TTC549 (cell line): ENCODE data around the gene MAPKAPK3.

Experiments
- FAIRE-seq: peaks from 2 replicates; lab custom pipeline; 2012; peaks lifted over from hg19 to GRCh38; lab: Jason Lieb, UNC

MAPKAPK3 gene

GRCh38 chr3:50587806-50588758 lies 28.9 kb upstream of the MAPKAPK3 start:
- FAIRE-seq: no peak

GRCh38 chr3:50588759-50589433 lies 28.1 kb upstream of the MAPKAPK3 start:
- no peak for FAIRE-seq

- no peak for FAIRE-seq
Measured at GRCh38 chr3:50591196-50591741, 25.7 kb upstream of the MAPKAPK3 start.

DNA sequence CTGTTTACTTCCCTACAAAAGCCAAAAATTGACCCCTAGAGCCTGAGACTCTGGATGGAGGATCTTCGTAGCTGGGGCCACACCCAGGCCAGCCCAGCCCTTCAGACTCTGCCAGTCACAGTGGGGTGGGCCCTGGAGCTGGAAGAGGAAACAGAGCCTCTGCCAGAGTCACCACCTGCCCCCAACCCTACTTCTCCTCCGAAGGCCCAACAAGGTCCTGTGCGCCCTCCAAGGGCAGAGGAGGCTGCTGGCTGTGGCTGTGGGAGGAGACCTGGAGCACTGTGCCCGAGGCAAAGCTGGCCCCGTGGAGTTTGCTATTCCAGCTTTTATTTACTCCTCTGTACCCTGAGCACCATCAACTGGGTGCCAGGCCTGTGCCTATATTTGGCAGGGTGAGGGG lies 24.4 kb upstream of the MAPKAPK3 start:
- no peak for FAIRE-seq

DNA sequence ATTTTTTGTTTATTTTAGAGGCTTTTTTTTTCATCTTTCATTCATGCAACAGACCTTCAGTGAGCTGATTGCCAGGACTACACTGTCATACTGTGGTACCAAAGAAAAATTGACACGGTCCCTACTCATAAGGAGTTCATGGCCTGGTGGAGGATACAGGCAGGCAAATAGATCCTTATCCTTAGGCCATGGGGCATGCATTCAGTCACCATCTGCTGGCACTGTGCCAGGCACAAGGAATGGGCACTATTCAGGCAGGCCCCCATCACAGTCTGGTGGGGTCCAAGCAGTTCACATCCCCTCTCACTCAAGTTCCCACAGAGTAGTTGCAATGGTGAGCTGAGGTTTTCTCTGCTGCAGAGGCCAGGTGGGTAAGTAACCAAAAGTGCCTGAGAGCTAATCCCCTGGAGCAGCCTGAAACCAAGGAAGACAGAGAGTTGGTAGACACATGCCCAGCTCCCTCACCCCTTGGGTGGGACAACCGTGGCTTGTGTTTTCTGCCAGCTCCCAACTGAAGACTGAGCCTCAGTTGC lies 22.6 kb upstream of the MAPKAPK3 start:
- FAIRE-seq: no peak

DNA sequence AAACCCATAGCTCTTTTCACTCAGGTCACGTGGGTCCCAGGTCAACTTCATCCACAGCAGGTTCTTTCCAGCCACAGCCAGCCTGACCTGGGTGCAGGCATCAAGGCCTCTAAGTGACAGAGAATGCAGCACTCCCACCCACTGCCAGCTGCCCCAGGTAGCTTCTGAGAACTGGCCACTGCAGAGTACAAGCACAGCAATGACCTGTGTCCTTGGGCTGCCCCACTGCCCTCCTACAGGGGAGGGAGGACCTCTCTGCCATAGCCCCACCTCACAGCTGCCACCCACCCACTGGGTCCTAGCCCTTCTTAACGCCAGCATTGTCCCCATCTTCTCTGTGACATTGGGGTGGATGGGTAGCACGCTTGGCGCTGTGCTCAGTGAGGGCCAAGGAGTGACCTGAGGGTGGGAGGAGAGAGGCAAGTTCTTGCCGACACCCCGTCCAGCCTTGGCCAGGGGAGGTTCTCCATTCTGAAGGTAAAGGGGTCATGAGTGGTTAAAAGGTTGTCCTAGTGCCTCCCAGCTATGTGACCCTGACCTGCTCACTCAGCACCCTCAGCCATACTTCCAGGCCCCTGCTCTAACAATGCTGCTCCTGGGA lies 17.7 kb upstream of the MAPKAPK3 start:
- FAIRE-seq: no peak

DNA sequence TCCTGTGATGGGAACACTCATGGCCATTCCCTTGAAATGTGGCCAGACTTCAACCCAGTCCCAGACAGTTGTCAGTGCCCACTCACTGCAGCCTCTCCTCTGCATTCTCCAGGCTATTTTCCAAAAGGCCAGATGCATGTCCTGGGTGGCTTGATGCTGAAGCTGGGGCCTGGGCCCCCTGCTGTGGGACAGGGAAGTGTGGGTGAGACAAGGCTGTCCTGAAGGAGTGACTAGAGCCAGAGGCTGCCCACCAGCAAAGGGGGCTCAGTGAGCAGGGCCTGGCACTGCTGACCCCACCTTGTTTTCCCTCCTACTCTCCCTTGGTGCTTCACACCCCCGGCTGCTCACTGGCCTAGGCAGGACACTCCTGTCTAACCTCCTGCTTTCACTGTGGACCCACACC lies 17.2 kb upstream of the MAPKAPK3 start:
- FAIRE-seq: no peak

- FAIRE-seq: no peak
Measured at GRCh38 chr3:50600141-50600753, 16.7 kb upstream of the MAPKAPK3 start.

- no peak for FAIRE-seq
Measured at GRCh38 chr3:50600841-50601591, 15.9 kb upstream of the MAPKAPK3 start.

- no peak for FAIRE-seq
Measured at GRCh38 chr3:50602595-50603191, 14.3 kb upstream of the MAPKAPK3 start.

GRCh38 chr3:50603261-50604109 lies 13.5 kb upstream of the MAPKAPK3 start:
- no peak for FAIRE-seq

DNA sequence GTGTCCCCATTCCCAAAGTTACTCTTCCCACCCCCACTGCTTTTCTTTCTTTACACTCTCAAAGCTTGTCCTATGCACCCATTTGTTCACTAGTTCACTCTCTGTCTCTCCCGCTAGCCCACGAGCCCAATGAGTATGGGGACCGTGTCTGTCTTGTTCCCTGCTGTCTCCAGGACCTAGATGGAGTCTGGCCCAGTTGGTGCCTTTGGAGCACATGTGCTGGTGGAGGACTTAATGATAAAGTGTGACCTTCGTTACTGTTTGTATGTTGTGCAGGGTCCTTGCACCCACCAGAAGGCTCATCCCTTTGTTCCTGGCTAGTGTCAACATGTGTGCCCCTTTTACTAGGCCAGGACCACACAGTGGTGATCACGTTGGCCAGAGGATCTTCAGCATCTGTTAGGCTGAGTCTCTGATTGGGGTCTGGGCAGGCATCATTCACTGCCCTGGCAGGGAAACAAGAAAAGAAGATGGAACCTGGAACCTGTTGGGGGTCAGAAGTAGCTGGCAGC lies 12.8 kb upstream of the MAPKAPK3 start:
- no peak for FAIRE-seq

DNA sequence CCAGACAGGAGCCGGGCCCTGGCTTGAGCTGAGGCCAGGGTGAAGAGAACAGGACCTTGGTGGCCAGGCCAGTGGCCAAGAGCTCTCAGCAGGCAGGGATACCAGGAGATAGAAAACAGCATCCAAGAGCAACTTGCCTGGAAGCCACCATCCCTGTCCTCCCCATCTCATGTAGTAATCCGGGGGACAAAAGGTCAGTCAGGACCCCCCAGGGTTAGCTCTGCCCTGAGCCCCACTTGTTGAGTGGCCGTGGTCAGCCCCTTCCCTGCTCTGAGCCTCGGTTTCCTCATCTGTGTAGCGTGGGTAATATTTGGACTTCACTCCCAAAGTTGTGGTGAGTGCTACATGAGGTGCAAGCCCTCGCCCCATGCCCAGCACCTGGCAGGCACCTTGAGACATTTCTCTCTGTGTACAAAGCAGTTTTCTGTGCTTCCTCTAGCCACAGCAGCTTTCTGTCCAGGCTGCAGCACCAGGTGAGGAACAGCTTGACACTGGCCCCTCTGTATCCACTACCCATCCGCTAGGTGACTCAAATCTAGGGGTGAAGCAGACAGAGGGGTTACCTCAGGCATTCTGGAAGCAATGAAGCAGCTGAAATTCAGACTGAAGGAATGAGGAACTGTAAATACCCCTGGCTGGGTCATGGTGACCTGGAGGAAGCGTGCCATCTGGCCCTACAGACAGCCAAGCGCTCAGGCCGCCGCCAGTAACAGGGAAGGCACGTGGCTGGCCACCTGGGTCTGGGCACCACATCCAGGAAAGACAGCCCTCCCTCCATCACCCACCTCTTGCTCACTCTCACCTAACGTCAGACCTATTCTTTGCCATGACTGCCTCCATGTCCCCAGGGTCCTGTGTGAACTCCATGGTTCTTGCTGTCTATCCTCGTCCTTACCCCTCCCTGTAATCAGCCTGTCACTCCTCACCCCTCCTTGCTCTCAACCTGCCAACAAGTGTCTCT lies 12.0 kb upstream of the MAPKAPK3 start:
- FAIRE-seq: no peak

DNA sequence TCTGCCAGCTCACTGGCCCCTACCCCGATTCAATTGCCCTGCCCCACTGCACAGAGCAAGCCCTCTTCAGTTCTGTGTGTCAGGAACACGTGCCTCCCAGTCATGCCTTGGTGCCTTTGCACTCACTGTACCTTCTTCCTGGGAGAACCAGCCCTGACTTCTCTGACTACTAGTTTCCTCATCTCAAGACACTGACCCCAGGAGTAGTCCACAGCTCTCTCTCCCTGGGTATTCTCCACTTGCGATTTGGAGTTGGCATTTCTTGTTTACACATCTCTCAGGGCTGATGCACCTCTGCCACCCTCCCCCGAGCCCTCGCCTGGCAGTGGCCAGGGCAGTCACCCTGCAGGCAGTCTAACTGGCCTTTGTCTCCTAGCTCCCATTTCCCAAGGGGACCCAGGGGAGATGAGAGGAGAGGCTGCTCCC lies 11.0 kb upstream of the MAPKAPK3 start:
- no peak for FAIRE-seq

DNA sequence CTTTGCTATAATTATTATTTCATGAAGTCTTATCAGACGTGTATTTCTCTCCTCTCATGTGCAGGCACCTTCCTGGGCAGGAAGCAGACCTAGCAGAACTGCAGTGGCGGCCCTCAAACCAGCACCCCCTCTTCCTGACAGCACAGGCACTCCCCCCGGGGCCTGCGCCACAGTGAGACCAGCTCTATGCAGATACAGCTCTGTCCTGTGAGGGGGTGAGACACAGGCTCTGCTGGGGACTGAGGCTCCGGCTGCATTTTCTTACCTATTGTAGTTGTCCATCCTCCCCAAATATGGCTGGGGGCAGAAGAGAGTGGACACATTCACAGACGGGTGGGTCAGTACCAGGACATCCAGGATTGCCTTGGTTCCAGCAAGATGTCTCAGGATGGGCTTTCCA lies 10.4 kb upstream of the MAPKAPK3 start:
- no peak for FAIRE-seq

- FAIRE-seq: no peak
Measured at GRCh38 chr3:50607271-50608091, 9.5 kb upstream of the MAPKAPK3 start.

- no peak for FAIRE-seq
Measured at GRCh38 chr3:50608278-50608677, 8.7 kb upstream of the MAPKAPK3 start.
